Activated naive CD8-positive, alpha-beta T cell treated with anti-CD3 and anti-CD28 coated beads, Interleukin-2, amount 10 ng/mL, durations not matched to agents 7 days and 5 days (primary cell): ENCODE results near the gene CNGA1. TPM values are rescaled to one million over a fixed set of nuclear protein-coding genes. Genes with fewer than 3 reads are reported as not detected.
"Not testable (repeated sequence)": the region's sequence is repeated elsewhere in the genome, so short reads cannot be mapped to it uniquely, and the experiment has no call there.

Experiments
- ATAC-seq: fragments of 150-1000 bp; cut with Tn5 transposase; one replicate; pipeline ENCODE4 v1.10.0; 2021; ENCODE audit warnings: low read depth, moderate library complexity
- POLR2A ChIA-PET: fragments of 350-600 bp; sonication (Branson Sonifier 250); formaldehyde crosslinking; loops from one replicate; lab custom pipeline; 2021; ENCODE audit warnings: antibody characterized with exemption; lab: Charles Lee
- DNase-seq: peaks from one replicate; pipeline ENCODE4 v3.0.0; 2021
- H3K27ac Mint-ChIP-seq: one replicate; pipeline ENCODE4 v1.8.0; 2022; ENCODE audit warnings: mild to moderate bottlenecking, mixed read lengths
- H3K27me3 Mint-ChIP-seq: one replicate; pipeline ENCODE4 v1.8.0; 2022; ENCODE audit warnings: mild to moderate bottlenecking, moderate library complexity, mixed read lengths
- H3K36me3 Mint-ChIP-seq: one replicate; pipeline ENCODE4 v1.8.0; 2021; ENCODE audit warnings: mild to moderate bottlenecking, mixed read lengths
- H3K4me1 Mint-ChIP-seq: one replicate; pipeline ENCODE4 v1.8.0; 2021; ENCODE audit warnings: mixed read lengths
- H3K4me3 Mint-ChIP-seq: one replicate; pipeline ENCODE4 v1.8.0; 2022; ENCODE audit warnings: mild to moderate bottlenecking, moderate library complexity, mixed read lengths
- H3K9me3 Mint-ChIP-seq: one replicate; pipeline ENCODE4 v1.8.0; 2021; ENCODE audit warnings: mixed read lengths
- total RNA-seq, 2 experiments: library from RNA; stranded (reverse); gene quantifications; one replicate each; pipeline ENCODE4 v1.2.3, GENCODE V29; 2021

The CNGA1 gene
- total RNA-seq, 2 experiments from 2014 or later, result not detected

DNA sequence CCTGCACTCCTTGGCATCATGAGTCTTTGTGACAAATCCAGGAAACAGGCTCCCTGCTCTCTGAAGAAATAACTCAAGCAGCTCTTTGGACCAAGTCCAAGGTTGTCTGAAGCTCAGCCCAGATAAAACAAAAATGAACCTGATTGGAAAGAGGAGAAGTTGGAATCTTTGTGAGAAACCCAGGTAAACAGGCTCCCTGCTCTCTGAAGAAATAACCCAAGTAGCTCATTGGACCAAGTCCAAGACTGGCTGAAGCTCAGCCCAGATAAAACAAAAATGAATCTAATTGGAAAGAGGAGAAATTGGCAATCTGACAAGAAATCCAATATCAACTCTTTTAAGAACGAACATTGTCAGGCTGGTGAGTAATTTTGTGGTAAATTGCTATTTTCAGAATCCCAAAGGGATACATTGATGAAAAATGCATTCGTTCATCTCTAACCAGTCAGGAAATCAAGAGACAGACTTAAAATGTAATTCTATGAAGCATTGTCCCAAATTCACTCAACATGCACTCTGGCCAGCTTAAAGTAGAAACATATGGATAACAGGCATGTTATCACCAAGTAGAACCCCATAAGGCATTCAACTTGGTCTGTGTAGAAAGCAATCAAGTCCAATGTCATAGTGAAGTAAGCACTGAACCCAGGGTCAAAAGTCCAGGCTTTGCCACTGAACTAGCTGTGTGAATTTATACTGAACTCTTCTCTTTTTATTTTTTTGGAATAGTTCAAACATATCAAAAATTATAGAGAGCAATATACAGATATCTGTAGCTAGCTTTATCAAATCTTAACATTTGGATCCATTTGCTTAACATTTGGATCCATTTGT lies 85.3 kb downstream of the CNGA1 start:
- no peaks in the 10 kb centered on the region for H3K9me3 Mint-ChIP-seq
- H3K4me3 Mint-ChIP-seq, result no peak overlapping the region
- peaks cover 5% of the 10 kb centered on the region for H3K4me1 Mint-ChIP-seq
- H3K27me3 Mint-ChIP-seq, result peaks cover 20% of the 10 kb centered on the region
- POLR2A ChIA-PET, result no interaction called here
- no peak overlapping the region for H3K27ac Mint-ChIP-seq
- DNase-seq, result no peak
- no peaks in the 10 kb centered on the region for H3K36me3 Mint-ChIP-seq
- no peak for ATAC-seq

DNA sequence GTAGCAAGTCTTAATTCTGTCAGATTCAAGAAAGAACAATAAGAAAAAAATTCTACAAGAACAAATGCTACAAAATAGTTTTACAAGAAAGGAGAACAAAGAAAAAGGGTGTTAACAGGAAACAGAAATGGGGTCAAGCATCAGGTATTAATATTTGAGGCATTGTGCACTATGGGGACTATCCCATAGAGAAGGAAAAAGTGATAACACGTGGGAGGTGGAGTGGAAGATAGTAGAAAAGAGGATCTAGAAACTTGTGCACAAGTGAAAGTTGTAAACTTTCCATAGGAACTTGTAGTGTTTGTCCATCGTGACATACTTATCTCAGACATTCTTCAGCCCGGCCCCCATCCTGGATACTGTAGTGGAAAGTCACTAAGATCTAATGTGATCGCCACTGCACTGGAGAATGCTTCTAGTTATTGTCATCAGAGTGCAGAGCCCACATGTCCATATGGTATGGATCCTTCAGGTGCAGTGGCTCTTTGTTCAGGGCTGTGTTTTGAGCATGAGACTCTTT lies 86.7 kb downstream of the CNGA1 start:
- H3K4me3 Mint-ChIP-seq, result no peak overlapping the region
- H3K27ac Mint-ChIP-seq, result no peak overlapping the region
- no peaks in the 10 kb centered on the region for H3K9me3 Mint-ChIP-seq
- peaks cover 22% of the 10 kb centered on the region for H3K27me3 Mint-ChIP-seq
- no peak for ATAC-seq
- no peaks in the 10 kb centered on the region for H3K36me3 Mint-ChIP-seq
- H3K4me1 Mint-ChIP-seq, result peaks cover 5% of the 10 kb centered on the region
- POLR2A ChIA-PET, result no interaction called here
- no peak for DNase-seq

DNA sequence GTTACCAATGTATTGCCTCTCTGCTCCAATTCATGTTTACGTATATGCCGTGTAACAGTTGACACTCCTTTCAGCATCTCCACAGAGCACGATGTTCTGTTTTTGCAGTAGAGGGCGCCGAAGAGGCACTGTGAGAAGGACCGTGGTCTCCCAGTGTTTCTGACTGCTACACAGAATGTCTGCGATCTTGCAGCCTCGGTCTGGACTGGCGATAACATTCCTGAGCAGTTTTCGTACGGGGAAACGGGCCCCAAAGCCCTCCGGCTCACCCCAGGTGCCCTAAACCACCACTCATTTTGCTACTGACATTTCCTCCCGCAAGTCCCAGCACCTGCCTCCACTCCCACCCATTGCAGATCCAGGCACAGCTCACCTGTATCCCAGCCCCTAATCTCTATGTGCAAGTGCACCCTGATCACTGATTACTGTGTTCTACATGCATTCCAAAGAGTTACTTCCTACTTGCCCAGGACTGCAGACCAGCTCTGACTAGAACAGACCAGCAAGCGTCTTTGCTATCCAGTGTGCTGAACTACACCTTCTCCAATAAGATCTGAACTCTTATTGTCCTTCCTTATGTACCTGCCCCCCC lies 89.7 kb downstream of the CNGA1 start:
- Mint-ChIP-seq H3K27me3 (peaks cover 27% of the 10 kb centered on the region), H3K36me3 (no peaks in the 10 kb centered on the region), H3K4me3 (peak overlapping the region; percentile 42), H3K4me1 (peaks cover 5% of the 10 kb centered on the region), H3K27ac (no peak overlapping the region), H3K9me3 (no peaks in the 10 kb centered on the region)
- ATAC-seq (peak; percentile 97), DNase-seq (peak; percentile 48)
- POLR2A ChIA-PET, result interaction anchor here (0.5 to 1.2 kb wide), 2 partner anchors 13 to 212 kb away, joined by 3 to 4 read pairs; partner anchors contain the start of gene NFXL1

DNA sequence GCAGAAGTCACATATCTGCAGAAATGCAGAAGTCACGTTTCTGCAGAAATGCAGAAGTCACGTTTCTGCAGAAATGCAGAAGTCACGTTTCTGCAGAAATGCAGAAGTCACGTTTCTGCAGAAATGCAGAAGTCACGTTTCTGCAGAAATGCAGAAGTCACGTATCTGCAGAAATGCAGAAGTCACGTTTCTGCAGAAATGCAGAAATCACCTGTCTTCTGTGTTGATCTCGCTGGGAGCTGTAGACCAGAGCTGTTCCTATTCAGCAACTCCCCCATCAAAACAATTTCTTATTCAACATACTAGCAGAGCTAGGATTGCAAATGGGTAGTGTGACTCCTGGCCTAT lies 93.2 kb downstream of the CNGA1 start:
- H3K9me3 Mint-ChIP-seq, H3K4me1 Mint-ChIP-seq, H3K4me3 Mint-ChIP-seq, H3K36me3 Mint-ChIP-seq, ATAC-seq, POLR2A ChIA-PET, H3K27ac Mint-ChIP-seq, DNase-seq: not testable (repeated sequence)
- H3K27me3 Mint-ChIP-seq, result peaks cover 21% of the 10 kb centered on the region

DNA sequence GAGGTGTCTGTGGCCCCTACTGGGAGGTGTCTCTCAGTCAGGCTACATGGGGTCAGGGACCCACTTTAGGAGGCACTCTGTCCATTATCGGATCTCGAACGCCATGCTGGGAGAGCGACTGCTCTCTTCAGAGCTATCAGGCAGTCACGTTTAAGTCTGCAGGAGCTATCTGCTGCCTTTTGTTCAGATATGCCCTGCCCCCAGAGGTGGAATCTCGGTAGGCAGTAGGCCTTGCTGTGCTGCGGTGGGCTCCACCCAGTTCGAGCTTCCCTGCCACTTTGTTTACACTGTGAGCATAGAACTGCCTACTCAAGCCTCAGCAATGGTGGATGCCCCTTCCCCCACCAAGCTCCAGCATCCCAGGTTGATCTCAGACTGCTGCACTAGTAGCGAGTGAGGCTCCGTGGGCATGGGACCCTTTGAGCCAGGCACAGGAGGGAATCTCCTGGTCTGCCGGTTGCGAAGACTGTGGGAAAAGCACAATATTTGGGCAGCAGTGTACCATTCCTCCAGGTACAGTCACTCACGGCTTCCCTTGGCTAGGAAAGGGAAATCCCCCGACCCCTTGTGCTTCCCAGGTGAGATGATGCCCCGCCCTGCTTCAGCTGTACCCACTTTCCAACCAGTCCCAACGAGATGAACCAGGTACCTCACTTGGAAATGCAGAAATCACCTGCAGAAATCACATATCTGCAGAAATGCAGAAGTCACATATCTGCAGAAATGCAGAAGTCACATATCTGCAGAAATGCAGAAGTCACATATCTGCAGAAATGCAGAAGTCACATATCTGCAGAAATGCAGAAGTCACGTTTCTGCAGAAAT lies 93.8 kb downstream of the CNGA1 start:
- POLR2A ChIA-PET, H3K4me3 Mint-ChIP-seq, DNase-seq, H3K9me3 Mint-ChIP-seq, H3K27ac Mint-ChIP-seq, H3K36me3 Mint-ChIP-seq, H3K4me1 Mint-ChIP-seq, ATAC-seq: not testable (repeated sequence)
- H3K27me3 Mint-ChIP-seq, result peaks cover 18% of the 10 kb centered on the region

DNA sequence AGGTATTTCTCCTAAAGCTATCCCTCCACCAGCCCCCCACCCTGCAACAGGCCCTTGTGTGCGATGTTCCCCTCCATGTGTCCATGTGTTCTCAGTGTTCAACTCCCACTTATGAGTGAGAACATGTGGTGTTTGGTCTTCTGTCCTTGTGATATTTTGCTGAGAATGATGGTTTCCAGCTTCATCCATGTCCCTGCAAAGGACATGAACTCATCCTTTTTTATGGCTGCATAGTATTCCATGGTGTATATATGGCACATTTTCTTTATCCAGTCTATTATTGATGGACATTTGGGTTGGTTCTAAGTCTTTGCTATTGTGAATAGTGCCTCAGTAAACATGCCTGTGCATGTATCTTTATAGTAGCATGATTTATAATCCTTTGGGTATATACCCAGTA lies 99.3 kb downstream of the CNGA1 start:
- POLR2A ChIA-PET, H3K36me3 Mint-ChIP-seq, ATAC-seq, H3K27ac Mint-ChIP-seq, H3K9me3 Mint-ChIP-seq, H3K4me3 Mint-ChIP-seq, DNase-seq, H3K27me3 Mint-ChIP-seq: not testable (repeated sequence)
- H3K4me1 Mint-ChIP-seq, result peaks cover 11% of the 10 kb centered on the region

DNA sequence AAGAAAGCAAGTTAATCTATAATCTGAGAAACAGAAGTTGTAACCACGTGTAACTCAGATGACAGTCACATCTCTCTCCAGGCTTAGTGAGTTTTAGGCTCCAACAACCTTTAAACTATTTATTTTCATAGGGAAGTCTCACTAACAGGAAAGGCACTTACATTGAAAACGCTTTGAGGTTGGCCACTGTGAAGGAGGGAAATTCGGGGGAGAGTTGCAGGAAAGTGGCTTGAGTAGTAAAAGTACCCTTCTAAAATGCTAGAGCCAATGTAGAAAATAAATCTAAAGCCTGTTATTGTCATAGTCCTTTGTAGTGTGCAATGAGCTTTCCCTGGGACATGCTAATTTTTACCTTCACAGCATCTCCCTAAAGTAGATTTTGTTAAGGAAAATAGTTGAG lies 101.1 kb downstream of the CNGA1 start:
- peaks cover 16% of the 10 kb centered on the region for H3K4me1 Mint-ChIP-seq
- DNase-seq (no peak), ATAC-seq (no peak)
- peaks cover 1% of the 10 kb centered on the region for H3K9me3 Mint-ChIP-seq
- H3K36me3 Mint-ChIP-seq, result peaks cover 8% of the 10 kb centered on the region
- H3K27ac Mint-ChIP-seq, result no peak overlapping the region
- POLR2A ChIA-PET, result interaction anchor here (1.0 kb wide), 1 partner anchor 224 kb away, joined by 5 read pairs; no protein-coding TSS in a partner anchor
- peaks cover 3% of the 10 kb centered on the region for H3K27me3 Mint-ChIP-seq
- H3K4me3 Mint-ChIP-seq, result peak overlapping the region; percentile 92

DNA sequence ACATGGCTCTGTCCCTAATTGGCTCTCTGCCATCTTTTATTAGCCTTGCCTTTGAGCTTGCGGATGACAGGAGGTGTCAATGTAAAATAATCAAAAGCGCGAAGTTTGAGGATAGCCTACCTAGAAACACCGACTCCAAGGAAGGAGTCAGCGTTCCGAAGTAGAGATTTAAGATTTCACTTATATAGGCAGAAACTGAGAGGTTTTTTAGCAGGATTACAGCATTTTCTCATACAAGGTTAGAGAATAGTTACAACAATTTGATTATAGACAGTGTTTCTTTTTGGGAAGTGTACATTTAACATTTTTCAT lies 101.6 kb downstream of the CNGA1 start:
- no peak for DNase-seq
- H3K4me1 Mint-ChIP-seq, result peaks cover 16% of the 10 kb centered on the region
- no peaks in the 10 kb centered on the region for H3K27me3 Mint-ChIP-seq
- peaks cover 9% of the 10 kb centered on the region for H3K36me3 Mint-ChIP-seq
- POLR2A ChIA-PET, result interaction anchor here (0.8 to 1.0 kb wide), 2 partner anchors 223 to 225 kb away, joined by 3 to 5 read pairs; no protein-coding TSS in a partner anchor
- H3K4me3 Mint-ChIP-seq, result peak overlapping the region; percentile 92
- peak overlapping the region; percentile 72 for H3K27ac Mint-ChIP-seq
- no peak for ATAC-seq
- peaks cover 1% of the 10 kb centered on the region for H3K9me3 Mint-ChIP-seq

DNA sequence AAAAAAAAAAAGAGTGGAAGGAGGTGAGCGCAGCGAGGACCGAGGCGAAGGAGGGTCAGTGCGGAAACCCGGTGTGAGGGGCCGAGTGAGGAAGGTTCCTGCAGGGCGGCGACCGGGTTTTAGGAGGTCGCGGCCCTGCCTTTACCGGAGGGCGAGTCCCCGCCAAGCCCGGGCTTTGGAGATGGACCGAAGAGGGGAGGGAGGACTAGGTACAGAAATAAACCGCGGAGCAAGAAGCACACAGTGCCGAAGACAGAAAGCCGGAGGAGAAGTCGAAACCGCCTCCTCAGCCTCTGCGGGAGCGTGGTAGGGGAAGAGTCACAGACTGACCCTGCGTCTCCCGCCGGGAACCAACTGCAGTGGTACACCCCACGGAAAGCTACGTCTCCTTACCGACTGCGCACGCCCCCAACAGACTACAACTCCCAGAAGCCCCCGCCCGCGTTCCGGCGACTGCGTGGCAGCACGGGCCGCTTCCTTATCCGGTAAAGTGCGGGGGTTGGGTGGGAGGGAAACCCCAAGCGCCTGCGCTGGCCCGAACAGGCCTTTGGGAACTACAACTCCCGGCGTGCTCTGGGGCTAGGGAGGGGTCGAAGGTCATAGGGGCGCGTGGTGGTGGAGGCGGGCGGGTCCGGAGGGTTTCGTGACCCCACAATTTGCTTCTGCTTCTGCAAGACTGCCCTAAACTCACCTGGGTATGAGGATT lies 102.1 kb downstream of the CNGA1 start, which contains the start of gene NFXL1:
Gene NFXL1 (minus strand): TSS at position 364 of the 706 bp plus-strand sequence. CDS start 380 bp downstream, outside the sequence.
- Mint-ChIP-seq H3K27me3 (no peaks in the 10 kb centered on the region), H3K27ac (peak within 1 kb of the TSS; percentile 82), H3K9me3 (peaks cover 1% of the 10 kb centered on the region), H3K4me3 (peak within 1 kb of the TSS; percentile 92), H3K4me1 (peaks cover 16% of the 10 kb centered on the region), H3K36me3 (peaks cover 9% of the 10 kb centered on the region)
- peak; percentile 96 for ATAC-seq
- peak; percentile 93 for DNase-seq
- POLR2A ChIA-PET, result interaction anchor here (0.5 to 1.0 kb wide), 4 partner anchors 13 to 852 kb away, joined by 3 to 5 read pairs (median 4); no protein-coding TSS in a partner anchor

DNA sequence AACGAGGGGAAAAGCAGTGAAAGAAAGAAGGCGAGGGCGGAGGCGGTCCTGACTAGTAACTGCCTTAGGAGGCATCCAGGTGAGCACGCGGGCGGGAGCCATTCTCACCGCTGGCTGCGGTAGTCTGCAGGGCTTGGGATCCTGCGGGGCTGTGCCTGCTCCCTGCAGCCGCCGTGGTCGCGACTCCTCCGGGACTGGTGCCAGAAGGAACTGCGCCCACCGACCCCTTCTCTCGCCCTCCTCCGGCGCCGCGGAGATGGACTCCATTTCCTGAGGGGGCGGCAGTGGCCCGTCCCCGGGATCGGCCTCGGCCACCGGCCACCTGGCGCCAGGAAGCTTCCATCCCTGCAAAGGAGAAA lies 102.6 kb downstream of the CNGA1 start:
- Mint-ChIP-seq H3K4me1 (peaks cover 16% of the 10 kb centered on the region), H3K9me3 (peaks cover 1% of the 10 kb centered on the region), H3K27ac (peak overlapping the region; percentile 82), H3K4me3 (peak overlapping the region; percentile 92), H3K36me3 (peaks cover 9% of the 10 kb centered on the region), H3K27me3 (no peaks in the 10 kb centered on the region)
- POLR2A ChIA-PET, result interaction anchor here (0.5 to 0.7 kb wide), 2 partner anchors 14 to 853 kb away, joined by 3 to 4 read pairs; no protein-coding TSS in a partner anchor
- ATAC-seq (peak; percentile 7), DNase-seq (peak; percentile 60)

DNA sequence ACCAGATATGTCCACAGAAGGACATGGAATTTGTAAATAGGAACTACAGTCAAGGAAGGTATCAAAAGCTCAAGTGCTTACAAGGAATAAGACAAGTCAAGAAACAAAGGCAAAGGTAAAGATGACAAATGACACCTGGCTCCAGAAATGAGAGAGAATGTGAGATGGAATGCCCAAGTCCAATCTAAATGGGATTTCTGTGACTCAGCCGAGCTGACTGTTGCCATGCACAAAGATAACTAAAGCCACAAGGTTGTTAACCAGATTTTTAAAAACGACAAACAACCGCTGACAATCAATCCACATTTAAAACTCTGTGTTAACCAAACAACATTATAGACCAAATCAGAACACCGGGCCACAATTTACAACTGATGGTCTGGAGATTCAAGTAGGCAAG lies 103.2 kb downstream of the CNGA1 start:
- no peaks in the 10 kb centered on the region for H3K27me3 Mint-ChIP-seq
- peaks cover 17% of the 10 kb centered on the region for H3K4me1 Mint-ChIP-seq
- POLR2A ChIA-PET, result interaction anchor here (0.7 kb wide), 1 partner anchor 853 kb away, joined by 3 read pairs; no protein-coding TSS in a partner anchor
- H3K27ac Mint-ChIP-seq, result peak overlapping the region; percentile 82
- peak overlapping the region; percentile 92 for H3K4me3 Mint-ChIP-seq
- H3K36me3 Mint-ChIP-seq, result peaks cover 10% of the 10 kb centered on the region
- DNase-seq (no peak), ATAC-seq (no peak)
- no peaks in the 10 kb centered on the region for H3K9me3 Mint-ChIP-seq

DNA sequence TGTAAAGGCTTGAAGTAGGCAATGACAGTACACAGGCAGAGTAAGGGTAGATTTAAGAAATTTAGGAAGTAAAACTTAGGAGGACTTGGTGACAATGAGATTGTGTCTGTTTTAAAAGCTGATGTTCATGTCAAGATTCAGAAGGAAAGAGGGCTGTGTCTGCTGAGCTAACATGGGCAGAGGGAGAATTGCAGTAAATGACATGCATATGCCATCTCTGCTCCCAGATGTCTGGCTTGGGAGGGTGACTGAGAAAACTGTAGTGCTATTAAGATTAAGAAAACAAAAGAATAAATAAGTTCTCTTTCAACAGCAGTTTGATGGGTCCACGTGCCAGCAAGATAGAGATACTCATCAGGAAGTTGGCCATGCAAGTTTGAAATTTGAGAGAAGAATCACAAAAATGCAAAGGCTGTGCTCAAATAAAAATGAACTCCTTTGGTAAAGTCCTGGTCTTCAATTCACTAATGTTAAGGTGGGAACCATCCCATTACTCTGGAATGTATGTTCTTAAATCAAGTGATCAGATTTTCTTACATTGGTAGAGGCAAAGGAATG lies 109.3 kb downstream of the CNGA1 start:
- POLR2A ChIA-PET, result no interaction called here
- H3K27me3 Mint-ChIP-seq, result no peaks in the 10 kb centered on the region
- H3K4me1 Mint-ChIP-seq, result peaks cover 9% of the 10 kb centered on the region
- ATAC-seq (no peak), DNase-seq (no peak)
- no peaks in the 10 kb centered on the region for H3K9me3 Mint-ChIP-seq
- H3K27ac Mint-ChIP-seq, result no peak overlapping the region
- H3K36me3 Mint-ChIP-seq, result peaks cover 17% of the 10 kb centered on the region
- no peak overlapping the region for H3K4me3 Mint-ChIP-seq
